Activated CD4-positive, alpha-beta memory T cell treated with anti-CD3 and anti-CD28 coated beads, Interleukin-2, amount 10 ng/mL, durations not matched to agents 7 days and 5 days (primary cell): Measurements from ENCODE around the gene KCNJ13. TPM values are rescaled to one million over a fixed set of nuclear protein-coding genes. Genes with fewer than 3 reads are reported as not detected.

ENCODE experiments used
- CTCF ChIA-PET: fragments of 350-600 bp; sonication (Branson Sonifier 250); formaldehyde crosslinking; loops from one replicate; lab custom pipeline; 2021; ENCODE audit warnings: antibody characterized with exemption, inconsistent platforms; lab: Charles Lee
- POLR2A ChIA-PET: fragments of 350-600 bp; sonication (Branson Sonifier 250); formaldehyde crosslinking; loops from one replicate; lab custom pipeline; 2021; ENCODE audit warnings: antibody characterized with exemption; lab: Charles Lee
- DNase-seq: peaks from one replicate; pipeline ENCODE4 v3.0.0-alpha.2; 2020
- H3K27ac Mint-ChIP-seq: one replicate; pipeline ENCODE4 v1.8.0; 2021; ENCODE audit warnings: mild to moderate bottlenecking, mixed read lengths
- H3K27me3 Mint-ChIP-seq: one replicate; pipeline ENCODE4 v1.8.0; 2021; ENCODE audit warnings: mixed read lengths
- H3K36me3 Mint-ChIP-seq: one replicate; pipeline ENCODE4 v1.8.0; 2021; ENCODE audit warnings: low read depth, mixed read lengths
- H3K4me1 Mint-ChIP-seq: one replicate; pipeline ENCODE4 v1.8.0; 2021; ENCODE audit warnings: mixed read lengths
- H3K4me3 Mint-ChIP-seq: one replicate; pipeline ENCODE4 v1.8.0; 2021; ENCODE audit warnings: mild to moderate bottlenecking, mixed read lengths
- H3K9me3 Mint-ChIP-seq: one replicate; pipeline ENCODE4 v1.8.0; 2021; ENCODE audit warnings: mixed read lengths
- total RNA-seq, 2 experiments: library from RNA; stranded (reverse); gene quantifications; one replicate each; pipeline ENCODE4 v1.2.3, GENCODE V29; 2021

Gene KCNJ13
- total RNA-seq, 2 experiments from 2014 or later: not detected

GRCh38 chr2:232789082-232789481, 12.7 kb upstream of the KCNJ13 start:
- POLR2A ChIA-PET: no interaction called here
- no peak overlapping the region for H3K27ac Mint-ChIP-seq
- no peaks in the 10 kb centered on the region for H3K27me3 Mint-ChIP-seq
- no peaks in the 10 kb centered on the region for H3K9me3 Mint-ChIP-seq
- H3K36me3 Mint-ChIP-seq: peaks cover 58% of the 10 kb centered on the region
- no peak for DNase-seq
- no peak overlapping the region for H3K4me3 Mint-ChIP-seq
- peaks cover 3% of the 10 kb centered on the region for H3K4me1 Mint-ChIP-seq
- CTCF ChIA-PET: no interaction called here

GRCh38 chr2:232787806-232788205, 11.4 kb upstream of the KCNJ13 start:
- CTCF ChIA-PET: interaction anchor here (0.9 kb wide), 1 partner anchor 15 kb away, joined by 3 read pairs; no protein-coding TSS in a partner anchor
- peaks cover 68% of the 10 kb centered on the region for H3K36me3 Mint-ChIP-seq
- no peak for DNase-seq
- POLR2A ChIA-PET: no interaction called here
- peaks cover 6% of the 10 kb centered on the region for H3K4me1 Mint-ChIP-seq
- H3K27ac Mint-ChIP-seq: no peak overlapping the region
- no peak overlapping the region for H3K4me3 Mint-ChIP-seq
- H3K9me3 Mint-ChIP-seq: no peaks in the 10 kb centered on the region
- no peaks in the 10 kb centered on the region for H3K27me3 Mint-ChIP-seq

GRCh38 chr2:232783278-232783677, 6.9 kb upstream of the KCNJ13 start:
- H3K27ac Mint-ChIP-seq: no peak overlapping the region
- ChIA-PET POLR2A (interaction anchor here (0.7 to 1.1 kb wide), 2 partner anchors 11 to 17 kb away, joined by 3 to 4 read pairs; no protein-coding TSS in a partner anchor), CTCF (interaction anchor here (1.0 to 1.3 kb wide), 3 partner anchors 10 to 26 kb away, joined by 3 to 4 read pairs (median 3); no protein-coding TSS in a partner anchor)
- no peaks in the 10 kb centered on the region for H3K9me3 Mint-ChIP-seq
- H3K27me3 Mint-ChIP-seq: no peaks in the 10 kb centered on the region
- no peak overlapping the region for H3K4me3 Mint-ChIP-seq
- H3K36me3 Mint-ChIP-seq: peaks cover 46% of the 10 kb centered on the region
- no peak for DNase-seq
- H3K4me1 Mint-ChIP-seq: peaks cover 21% of the 10 kb centered on the region

- H3K27ac Mint-ChIP-seq: peak overlapping the region; percentile 68
- peaks cover 21% of the 10 kb centered on the region for H3K4me1 Mint-ChIP-seq
- no peaks in the 10 kb centered on the region for H3K27me3 Mint-ChIP-seq
- POLR2A ChIA-PET: interaction anchor here (1.2 kb wide), 1 partner anchor 9 kb away, joined by 5 read pairs; no protein-coding TSS in a partner anchor
- H3K36me3 Mint-ChIP-seq: peaks cover 34% of the 10 kb centered on the region
- CTCF ChIA-PET: no interaction called here
- DNase-seq: peak; percentile 47
- no peak overlapping the region for H3K4me3 Mint-ChIP-seq
- no peaks in the 10 kb centered on the region for H3K9me3 Mint-ChIP-seq
These were observed 5.4 kb upstream of the KCNJ13 start for GRCh38 chr2:232781765-232782164.

- Mint-ChIP-seq H3K4me3 (no peak overlapping the region), H3K36me3 (peaks cover 28% of the 10 kb centered on the region), H3K9me3 (no peaks in the 10 kb centered on the region), H3K4me1 (peaks cover 21% of the 10 kb centered on the region), H3K27me3 (no peaks in the 10 kb centered on the region), H3K27ac (no peak overlapping the region)
- no peak for DNase-seq
- CTCF ChIA-PET: no interaction called here
- POLR2A ChIA-PET: interaction anchor here (0.7 to 1.6 kb wide), 2 partner anchors 8 to 10 kb away, joined by 3 to 5 read pairs; no protein-coding TSS in a partner anchor
These were observed 3.6 kb upstream of the KCNJ13 start for GRCh38 chr2:232779934-232780333.

- Mint-ChIP-seq H3K9me3 (no peaks in the 10 kb centered on the region), H3K4me1 (peaks cover 18% of the 10 kb centered on the region), H3K36me3 (peaks cover 27% of the 10 kb centered on the region), H3K27me3 (no peaks in the 10 kb centered on the region), H3K27ac (no peak overlapping the region), H3K4me3 (no peak overlapping the region)
- DNase-seq: no peak
- CTCF ChIA-PET: no interaction called here
- POLR2A ChIA-PET: interaction anchor here (1.6 kb wide), 1 partner anchor 8 kb away, joined by 5 read pairs; no protein-coding TSS in a partner anchor
These were observed 3.1 kb upstream of the KCNJ13 start for GRCh38 chr2:232779465-232779864.

GRCh38 chr2:232777276-232777675, 911 bp upstream of the KCNJ13 start:
- no peak for DNase-seq
- POLR2A ChIA-PET: interaction anchor here (0.7 kb wide), 1 partner anchor 1080 kb away, joined by 3 read pairs; no protein-coding TSS in a partner anchor
- Mint-ChIP-seq H3K27ac (no peak overlapping the region), H3K36me3 (peaks cover 21% of the 10 kb centered on the region), H3K4me3 (no peak overlapping the region), H3K27me3 (no peaks in the 10 kb centered on the region), H3K9me3 (no peaks in the 10 kb centered on the region), H3K4me1 (peaks cover 25% of the 10 kb centered on the region)
- CTCF ChIA-PET: interaction anchor here (0.6 kb wide), 1 partner anchor 48 kb away, joined by 3 read pairs; no protein-coding TSS in a partner anchor

GRCh38 chr2:232773815-232774214, 2.5 kb downstream of the KCNJ13 start:
- CTCF ChIA-PET: interaction anchor here (2.0 kb wide), 1 partner anchor 12 kb away, joined by 7 read pairs; no protein-coding TSS in a partner anchor
- Mint-ChIP-seq H3K4me3 (no peak overlapping the region), H3K36me3 (peaks cover 34% of the 10 kb centered on the region), H3K27me3 (no peaks in the 10 kb centered on the region), H3K4me1 (peaks cover 28% of the 10 kb centered on the region), H3K27ac (no peak overlapping the region), H3K9me3 (no peaks in the 10 kb centered on the region)
- POLR2A ChIA-PET: interaction anchor here (1.5 kb wide), 1 partner anchor 77 kb away, joined by 3 read pairs; the partner anchor contains the start of gene GIGYF2
- no peak for DNase-seq

GRCh38 chr2:232772531-232772930, 3.8 kb downstream of the KCNJ13 start:
- POLR2A ChIA-PET: interaction anchor here (1.1 to 1.9 kb wide), 8 partner anchors 8 to 462 kb away, joined by 3 to 5 read pairs (median 4); partner anchors contain the start of gene GIGYF2
- CTCF ChIA-PET: interaction anchor here (1.1 to 2.0 kb wide), 3 partner anchors 10 to 16 kb away, joined by 3 to 7 read pairs (median 4); no protein-coding TSS in a partner anchor
- Mint-ChIP-seq H3K4me1 (peaks cover 28% of the 10 kb centered on the region), H3K36me3 (peaks cover 41% of the 10 kb centered on the region), H3K4me3 (peak overlapping the region; percentile 10), H3K27ac (peak overlapping the region; percentile 72), H3K27me3 (no peaks in the 10 kb centered on the region), H3K9me3 (no peaks in the 10 kb centered on the region)
- peak; percentile 26 for DNase-seq

GRCh38 chr2:232771870-232772269, 4.5 kb downstream of the KCNJ13 start:
- ChIA-PET POLR2A (interaction anchor here (1.1 to 1.9 kb wide), 5 partner anchors 8 to 463 kb away, joined by 3 to 5 read pairs (median 5); no protein-coding TSS in a partner anchor), CTCF (interaction anchor here (1.3 to 2.0 kb wide), 2 partner anchors 10 to 16 kb away, joined by 3 to 7 read pairs; no protein-coding TSS in a partner anchor)
- no peaks in the 10 kb centered on the region for H3K9me3 Mint-ChIP-seq
- H3K27ac Mint-ChIP-seq: peak overlapping the region; percentile 72
- H3K27me3 Mint-ChIP-seq: no peaks in the 10 kb centered on the region
- no peak for DNase-seq
- no peak overlapping the region for H3K4me3 Mint-ChIP-seq
- H3K36me3 Mint-ChIP-seq: peaks cover 42% of the 10 kb centered on the region
- H3K4me1 Mint-ChIP-seq: peaks cover 28% of the 10 kb centered on the region

- Mint-ChIP-seq H3K27me3 (no peaks in the 10 kb centered on the region), H3K4me3 (no peak overlapping the region), H3K9me3 (no peaks in the 10 kb centered on the region), H3K4me1 (peaks cover 36% of the 10 kb centered on the region), H3K27ac (no peak overlapping the region), H3K36me3 (peaks cover 51% of the 10 kb centered on the region)
- ChIA-PET POLR2A (no interaction called here), CTCF (no interaction called here)
- DNase-seq: no peak
These were observed 6.2 kb downstream of the KCNJ13 start for GRCh38 chr2:232770207-232770606.

GRCh38 chr2:232767866-232768265, 8.5 kb downstream of the KCNJ13 start:
- H3K4me3 Mint-ChIP-seq: no peak overlapping the region
- no peak for DNase-seq
- H3K27ac Mint-ChIP-seq: no peak overlapping the region
- peaks cover 27% of the 10 kb centered on the region for H3K4me1 Mint-ChIP-seq
- H3K9me3 Mint-ChIP-seq: no peaks in the 10 kb centered on the region
- CTCF ChIA-PET: interaction anchor here (1.5 kb wide), 1 partner anchor 8 kb away, joined by 3 read pairs; no protein-coding TSS in a partner anchor
- peaks cover 48% of the 10 kb centered on the region for H3K36me3 Mint-ChIP-seq
- POLR2A ChIA-PET: no interaction called here
- H3K27me3 Mint-ChIP-seq: no peaks in the 10 kb centered on the region

GRCh38 chr2:232761301-232761907, 15.0 kb downstream of the KCNJ13 start:
- Mint-ChIP-seq H3K27ac (no peak overlapping the region), H3K36me3 (peaks cover 39% of the 10 kb centered on the region), H3K4me3 (no peak overlapping the region), H3K4me1 (peaks cover 25% of the 10 kb centered on the region), H3K9me3 (no peaks in the 10 kb centered on the region), H3K27me3 (no peaks in the 10 kb centered on the region)
- CTCF ChIA-PET: interaction anchor here (0.8 to 1.6 kb wide), 5 partner anchors 11 to 323 kb away, joined by 3 to 7 read pairs (median 4); no protein-coding TSS in a partner anchor
- POLR2A ChIA-PET: no interaction called here
- peak; percentile 53 for DNase-seq
